HS-5 (cell line): Measurements from ENCODE around the gene SLC26A9.
"Not testable (repeated sequence)": the region's sequence is repeated elsewhere in the genome, so short reads cannot be mapped to it uniquely, and the experiment has no call there.

Experiments used
- DNase-seq: peaks from one replicate; pipeline ENCODE4 v3.0.0-alpha.2; 2012; ENCODE audit warnings: low read depth

SLC26A9 gene

DNA sequence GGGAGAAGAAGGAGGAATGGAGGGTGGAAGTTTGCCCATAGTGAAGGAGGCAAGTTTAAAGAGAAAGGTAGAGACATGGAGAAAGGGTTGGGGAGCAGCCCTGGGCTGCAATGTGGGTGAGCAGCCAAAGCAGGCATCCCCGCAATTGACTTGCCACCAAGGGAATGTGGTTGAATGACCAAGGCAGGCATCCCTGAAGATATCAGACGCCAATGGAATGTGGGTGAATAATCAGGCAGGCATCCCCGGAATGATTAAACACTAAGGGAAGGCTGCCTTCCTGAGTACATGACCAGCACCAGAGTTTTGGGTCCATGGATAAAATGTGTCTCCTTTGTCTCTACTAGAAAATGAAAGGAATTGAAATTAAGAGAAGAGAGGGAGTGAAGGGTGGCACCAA lies 53.5 kb downstream of the SLC26A9 start:
- DNase-seq, result peak; percentile 86

DNA sequence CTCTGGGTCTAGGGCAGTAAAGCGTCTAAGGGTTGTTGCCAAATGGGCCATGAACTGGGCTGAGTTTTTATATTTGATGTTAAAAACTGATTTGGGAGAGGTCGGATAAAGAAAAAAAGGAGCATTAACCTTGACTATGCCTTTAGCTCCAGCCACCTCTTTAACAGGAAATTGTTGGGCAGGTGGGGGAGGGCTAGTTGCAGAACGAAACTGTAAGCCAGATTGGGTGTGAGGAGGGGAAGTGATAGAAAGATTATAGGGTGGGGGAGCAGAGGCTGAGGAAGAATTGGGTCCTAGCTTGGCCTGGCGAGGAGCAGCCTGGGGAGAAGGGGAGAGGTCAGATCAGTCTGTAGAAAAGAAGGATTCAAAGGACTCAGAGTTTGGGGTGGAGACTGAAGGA lies 54.2 kb downstream of the SLC26A9 start:
- not testable (repeated sequence) for DNase-seq

DNA sequence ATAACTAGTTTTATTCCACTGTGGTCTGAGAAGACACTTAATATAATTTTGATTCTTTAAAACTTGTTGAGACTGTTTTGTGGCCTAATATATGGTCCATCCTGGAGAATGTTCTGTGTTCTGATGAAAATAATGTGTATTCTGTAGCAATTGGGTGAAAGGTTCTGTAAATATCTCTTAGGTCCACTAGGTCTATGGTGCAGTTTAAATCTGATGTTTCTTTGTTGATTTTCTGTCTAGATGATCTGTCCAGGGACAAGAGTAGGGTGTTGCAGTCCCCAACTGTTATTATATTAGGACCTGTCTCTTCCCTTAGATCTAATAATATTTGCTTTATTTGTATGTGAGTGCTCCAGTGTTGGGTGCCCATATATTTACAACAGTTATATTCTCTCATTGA lies 59.5 kb downstream of the SLC26A9 start:
- DNase-seq, result no peak

DNA sequence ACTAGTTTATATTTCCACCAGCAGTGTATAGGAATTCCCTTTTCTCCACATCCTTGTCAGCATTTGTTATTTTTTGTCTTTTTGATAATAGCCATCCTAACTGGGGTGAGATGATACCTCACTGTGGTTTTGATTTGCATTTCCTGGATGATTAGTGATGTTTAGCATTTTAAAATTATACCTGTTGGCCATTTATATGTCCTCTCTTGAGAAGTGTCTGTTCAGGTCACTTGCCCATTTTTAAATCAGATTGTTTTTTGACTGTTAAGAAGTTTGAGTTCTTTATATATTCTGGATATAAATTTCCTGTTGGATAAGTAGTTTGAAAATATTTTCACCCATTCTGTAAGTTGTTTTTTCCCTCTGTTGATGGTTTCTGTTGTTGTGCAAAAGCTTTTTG lies 62.3 kb downstream of the SLC26A9 start:
- DNase-seq, result no peak

DNA sequence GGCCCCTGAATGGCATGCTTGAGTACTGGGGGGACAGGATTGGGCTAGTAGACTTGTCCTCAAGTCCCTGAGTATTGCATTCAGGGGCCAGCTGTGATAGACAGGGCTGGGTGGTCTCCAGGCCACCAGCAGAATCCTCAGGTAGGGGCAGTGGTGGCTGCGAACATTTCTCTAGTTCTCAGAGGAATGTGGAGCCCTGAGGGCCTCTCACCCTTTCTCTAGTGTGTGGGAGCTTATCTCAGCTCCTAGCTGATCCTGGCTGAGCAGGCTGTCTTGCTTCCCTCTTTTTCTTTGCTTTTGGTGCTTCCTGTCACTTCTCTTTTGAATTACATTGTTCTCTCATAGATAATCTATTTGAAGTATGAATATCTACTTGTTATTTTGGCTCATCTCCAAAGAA lies 63.3 kb downstream of the SLC26A9 start:
- no peak for DNase-seq

DNA sequence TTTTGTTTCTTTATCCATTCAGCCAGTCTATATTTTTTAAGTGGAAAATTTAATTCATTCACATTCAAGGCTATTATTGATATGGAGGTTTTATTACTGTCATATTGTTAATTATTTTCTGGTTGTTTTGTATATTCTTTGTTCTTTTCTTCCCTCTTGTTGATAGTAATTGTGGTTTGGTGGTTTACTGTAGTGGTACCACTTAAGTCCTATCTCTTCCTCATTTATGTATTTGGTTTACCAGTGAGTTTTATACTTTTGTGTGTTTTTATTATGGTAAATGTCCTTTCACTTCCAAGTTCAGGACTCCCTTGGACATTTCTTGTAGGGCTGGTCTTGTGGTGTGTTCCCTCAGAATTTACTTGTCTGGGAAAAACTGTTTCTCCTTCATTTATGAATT lies 65.2 kb downstream of the SLC26A9 start:
- DNase-seq, result no peak

DNA sequence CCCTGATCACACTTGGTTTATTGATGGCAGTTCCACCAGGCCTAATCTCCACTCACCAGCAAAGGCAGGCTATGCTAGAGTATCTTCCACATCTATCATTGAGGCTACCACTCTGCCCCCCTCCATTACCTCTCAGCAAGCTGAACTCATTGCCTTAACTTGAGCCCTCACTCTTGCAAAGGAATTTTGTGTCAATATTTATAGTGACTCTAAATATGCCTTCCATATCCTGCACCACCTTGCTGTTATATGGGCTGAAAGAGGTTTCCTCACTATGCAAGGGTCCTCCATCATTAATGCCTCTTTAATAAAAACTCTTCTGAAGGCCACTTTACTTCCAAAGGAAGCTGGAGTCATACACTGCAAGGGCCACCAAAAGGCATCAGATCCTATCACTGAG lies 70.1 kb downstream of the SLC26A9 start:
- not testable (repeated sequence) for DNase-seq

DNA sequence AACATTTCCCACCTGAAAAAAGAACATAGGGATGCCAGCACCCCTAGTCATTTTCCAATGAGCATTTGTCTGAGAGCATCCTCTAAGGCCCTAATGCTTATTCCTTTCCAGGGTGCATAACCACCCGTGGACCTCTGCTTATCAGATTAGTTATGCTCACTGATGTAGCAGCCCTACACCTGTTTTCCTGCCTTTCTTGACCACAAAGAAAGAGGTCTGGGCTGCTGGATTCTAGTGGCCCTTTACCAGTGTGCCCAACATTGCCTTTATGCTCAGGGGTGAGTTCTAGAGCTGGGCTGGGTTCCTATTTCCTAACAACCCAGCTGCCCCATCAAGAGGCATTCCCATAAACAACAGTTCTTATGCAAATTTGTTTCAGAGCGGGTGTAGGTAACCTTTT lies 73.0 kb downstream of the SLC26A9 start:
- no peak for DNase-seq
